NCI-H748 (cell line): ENCODE measurements around the gene SCART1.
"Not testable (repeated sequence)": the region's sequence is repeated elsewhere in the genome, so short reads cannot be mapped to it uniquely, and the experiment has no call there.

ENCODE experiments used
- DNase-seq: peaks from one replicate; lab custom pipeline; 2025; ENCODE audit not compliant: unreplicated experiment; lab: John Stamatoyannopoulos, UW

Gene SCART1

DNA sequence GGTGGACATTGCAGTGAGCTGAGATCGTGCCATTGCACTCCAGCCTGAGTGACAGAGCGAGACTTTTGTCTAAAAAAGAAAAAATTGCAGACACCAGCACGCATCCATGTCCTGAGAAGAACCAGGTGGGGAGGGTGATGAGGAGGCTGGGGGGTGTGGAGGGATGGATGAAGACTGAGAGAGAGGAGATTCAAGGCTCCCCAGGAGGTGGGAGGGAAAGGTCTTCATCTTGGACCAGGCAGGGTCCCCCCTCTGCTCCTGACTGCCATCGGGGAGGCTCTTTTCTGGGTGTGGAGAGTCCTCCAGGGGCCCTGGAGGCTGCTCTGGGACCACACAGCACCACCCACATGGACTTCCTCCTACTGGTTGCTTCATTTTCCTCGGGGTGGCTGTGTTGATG, 1.5 kb downstream of the SCART1 start:
- DNase-seq = no peak

DNA sequence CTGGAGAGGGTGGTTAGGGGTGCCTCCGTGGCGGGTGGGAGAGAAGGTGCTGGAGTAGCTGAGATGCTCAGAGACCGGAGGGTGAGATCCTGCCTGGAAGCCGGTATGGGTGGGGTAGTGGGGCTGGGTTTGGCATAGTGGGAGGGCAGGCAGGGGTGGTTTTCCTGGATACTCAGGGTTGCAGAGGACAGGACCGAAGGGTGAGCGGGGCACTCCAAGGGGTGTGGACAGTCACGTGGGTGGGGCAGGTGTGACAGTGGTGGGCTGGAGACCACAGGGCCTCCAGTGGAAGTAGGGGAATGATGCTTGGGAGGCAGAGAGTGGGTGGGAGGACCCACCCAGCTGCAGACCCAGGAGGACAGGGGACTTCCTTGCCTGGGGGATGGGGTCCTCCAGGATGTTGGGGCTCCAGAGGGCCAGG, 1.9 kb downstream of the SCART1 start:
- no peak for DNase-seq

DNA sequence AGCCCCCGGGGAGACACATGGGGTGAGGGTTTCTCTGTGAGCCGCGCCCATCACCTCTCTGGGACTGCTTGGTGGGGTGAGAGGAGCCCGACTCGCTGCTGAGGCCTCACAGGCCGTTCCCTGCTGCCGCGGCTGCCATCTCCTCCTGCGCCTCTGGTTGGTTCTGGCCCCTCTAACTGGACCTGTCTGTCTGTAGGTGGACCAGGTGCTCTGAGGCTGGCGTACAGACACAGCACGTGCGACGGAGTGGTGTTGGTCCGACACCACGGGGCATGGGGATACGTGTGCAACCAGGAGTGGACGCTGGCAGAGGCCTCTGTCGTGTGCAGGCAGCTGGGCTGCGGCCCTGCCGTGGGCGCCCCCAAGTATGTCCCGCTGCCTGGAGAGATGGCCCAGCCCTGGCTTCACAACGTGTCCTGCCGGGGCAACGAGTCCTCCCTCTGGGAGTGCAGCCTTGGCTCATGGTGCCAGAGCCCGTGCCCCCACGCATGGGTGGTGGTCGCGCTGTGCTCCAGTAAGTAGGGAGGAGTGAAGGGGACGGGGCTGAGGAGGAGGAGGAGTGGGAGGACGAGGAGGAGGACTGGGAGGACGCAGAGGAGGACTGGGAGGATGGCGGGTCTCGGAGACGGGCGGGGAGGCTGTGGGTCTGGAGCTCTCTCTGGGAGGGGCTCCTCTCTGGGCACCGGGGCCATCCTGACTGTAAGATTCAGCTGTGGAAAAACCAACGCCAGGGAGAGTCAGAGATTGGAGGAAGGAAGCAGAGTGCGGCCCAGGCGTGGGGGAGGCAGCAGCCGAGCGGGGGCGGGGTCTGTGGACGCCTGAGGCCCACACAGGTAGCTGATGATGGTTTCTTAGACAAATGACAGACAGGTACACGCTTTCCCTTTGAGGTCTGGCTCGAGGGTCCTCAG, 2.6 kb downstream of the SCART1 start:
- DNase-seq = no peak

DNA sequence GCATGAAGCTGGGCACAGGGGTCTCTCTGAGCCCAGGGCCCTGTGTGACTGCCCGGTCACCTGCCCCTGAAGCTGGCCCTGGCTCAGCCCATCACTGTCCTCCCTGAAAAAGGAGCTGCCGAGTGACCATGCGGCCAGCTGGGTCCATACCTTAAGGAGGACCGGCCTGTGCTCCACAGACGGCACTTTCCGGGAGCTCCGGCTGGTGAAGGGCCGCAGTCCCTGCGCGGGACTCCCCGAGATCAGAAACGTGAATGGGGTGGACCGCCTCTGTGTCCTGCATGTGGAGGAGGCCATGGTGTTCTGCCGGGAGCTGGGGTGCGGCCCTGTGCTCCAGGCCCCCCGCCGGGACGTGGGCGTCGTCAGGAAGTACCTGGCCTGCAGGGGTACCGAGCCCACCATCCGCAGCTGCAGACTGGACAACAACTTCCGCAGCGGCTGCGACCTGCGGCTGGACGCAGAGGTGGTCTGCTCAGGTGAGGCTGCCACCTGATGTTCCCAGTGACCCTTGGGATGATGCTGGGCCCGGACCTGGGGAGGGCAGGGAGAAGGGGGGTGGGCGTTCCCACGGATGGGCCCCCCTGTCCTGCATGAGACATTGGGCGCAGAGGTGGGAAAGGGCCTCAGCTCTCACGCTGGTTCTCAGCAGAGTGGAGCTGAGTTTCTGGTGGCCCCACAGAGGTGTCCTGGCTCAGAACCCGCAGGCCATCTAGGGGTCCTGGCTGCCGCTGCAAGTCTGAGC, 3.5 kb downstream of the SCART1 start:
- DNase-seq = no peak

DNA sequence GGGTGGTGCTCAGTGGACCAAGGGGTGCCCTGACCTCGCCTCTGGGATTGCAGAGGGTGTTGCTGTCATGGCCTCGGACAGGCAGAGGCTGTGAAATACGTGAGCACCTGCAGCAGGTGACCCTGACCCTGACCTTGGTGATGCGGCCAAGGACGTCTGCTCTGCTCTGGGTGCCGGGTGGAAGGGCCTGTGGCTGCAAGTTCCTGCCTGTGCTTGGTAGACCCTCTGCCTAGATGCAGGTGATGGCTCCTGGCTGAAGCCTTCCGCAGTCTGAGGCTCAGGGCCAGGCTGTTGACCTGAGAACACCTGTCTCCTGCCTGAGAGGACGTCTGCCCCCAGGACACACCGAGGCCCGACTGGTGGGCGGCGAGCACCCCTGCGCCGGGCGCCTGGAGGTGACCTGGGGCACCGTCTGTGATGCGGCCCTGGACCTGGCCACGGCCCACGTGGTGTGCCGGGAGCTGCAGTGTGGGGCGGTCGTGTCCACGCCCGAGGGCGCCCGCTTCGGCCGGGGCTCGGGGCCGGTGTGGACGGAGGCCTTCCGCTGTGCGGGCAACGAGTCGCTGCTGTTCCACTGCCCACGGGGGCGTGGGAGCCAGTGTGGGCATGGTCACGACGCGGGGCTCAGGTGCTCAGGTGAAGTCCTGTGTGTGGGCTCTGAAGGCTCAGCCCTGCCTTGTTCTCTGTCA, 4.4 kb downstream of the SCART1 start:
- no peak for DNase-seq

DNA sequence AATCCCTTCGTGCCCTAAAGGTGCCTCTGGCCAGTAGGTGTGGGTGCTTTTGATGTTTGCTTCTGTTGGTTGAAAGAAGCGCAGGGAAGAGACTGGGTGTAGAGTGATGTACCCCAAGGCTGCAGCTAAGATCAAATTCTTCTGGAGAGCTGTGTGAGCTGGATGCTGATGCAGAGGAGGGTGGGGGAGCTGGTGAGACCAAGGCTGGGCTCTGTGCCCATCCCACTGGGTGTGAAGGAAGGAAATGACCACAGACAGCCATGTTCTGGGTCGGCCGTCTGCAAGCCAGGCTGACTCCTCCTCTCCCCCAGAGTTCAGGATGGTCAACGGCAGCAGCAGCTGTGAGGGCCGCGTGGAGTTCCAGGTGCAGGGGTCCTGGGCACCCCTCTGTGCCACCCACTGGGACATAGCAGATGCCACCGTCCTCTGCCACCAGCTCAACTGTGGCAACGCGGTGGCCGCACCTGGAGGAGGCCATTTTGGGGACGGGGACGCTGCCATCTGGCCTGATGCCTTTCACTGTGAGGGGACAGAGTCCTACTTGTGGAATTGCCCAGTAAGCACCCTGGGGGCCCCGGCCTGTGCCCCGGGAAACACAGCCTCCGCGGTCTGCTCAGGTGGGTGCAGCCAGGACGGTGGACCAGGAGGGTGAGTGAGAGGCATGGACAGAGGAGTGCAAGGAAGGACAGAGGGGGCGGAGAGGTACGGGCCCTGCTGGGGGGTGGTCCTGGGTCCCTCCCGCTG, 5.1 kb downstream of the SCART1 start:
- DNase-seq = no peak

DNA sequence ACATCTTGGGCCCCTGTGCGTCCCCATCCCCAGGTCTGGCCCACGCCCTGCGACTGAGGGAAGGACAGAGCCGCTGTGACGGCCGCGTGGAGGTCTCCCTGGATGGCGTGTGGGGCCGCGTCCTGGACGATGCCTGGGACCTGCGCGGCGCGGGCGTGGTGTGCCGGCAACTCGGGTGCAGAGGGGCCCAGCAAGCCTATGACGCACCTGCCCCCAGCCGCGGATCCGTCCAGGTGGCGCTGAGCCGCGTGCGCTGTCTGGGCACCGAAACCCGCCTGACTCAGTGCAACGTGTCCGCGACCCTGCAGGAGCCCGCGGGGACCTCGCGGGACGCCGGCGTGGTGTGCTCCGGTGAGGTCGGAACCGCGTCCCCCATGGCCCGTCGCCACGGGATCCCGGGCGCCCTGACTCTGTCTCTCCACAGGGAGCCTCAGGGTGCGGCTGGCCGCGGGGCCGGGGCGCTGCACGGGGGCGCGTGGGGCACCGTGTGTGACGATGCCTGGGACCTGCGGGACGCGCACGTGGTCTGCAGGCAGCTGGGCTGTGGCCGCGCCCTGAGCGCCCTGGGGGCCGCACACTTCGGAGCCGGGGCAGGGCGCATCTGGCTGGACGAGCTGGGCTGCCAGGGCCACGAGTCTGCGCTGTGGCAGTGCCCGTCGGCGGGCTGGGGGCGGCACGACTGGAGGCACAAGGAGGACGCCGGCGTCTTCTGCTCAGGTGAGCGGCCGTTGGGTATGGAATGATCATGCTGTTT, 5.9 kb downstream of the SCART1 start:
- DNase-seq = no peak

DNA sequence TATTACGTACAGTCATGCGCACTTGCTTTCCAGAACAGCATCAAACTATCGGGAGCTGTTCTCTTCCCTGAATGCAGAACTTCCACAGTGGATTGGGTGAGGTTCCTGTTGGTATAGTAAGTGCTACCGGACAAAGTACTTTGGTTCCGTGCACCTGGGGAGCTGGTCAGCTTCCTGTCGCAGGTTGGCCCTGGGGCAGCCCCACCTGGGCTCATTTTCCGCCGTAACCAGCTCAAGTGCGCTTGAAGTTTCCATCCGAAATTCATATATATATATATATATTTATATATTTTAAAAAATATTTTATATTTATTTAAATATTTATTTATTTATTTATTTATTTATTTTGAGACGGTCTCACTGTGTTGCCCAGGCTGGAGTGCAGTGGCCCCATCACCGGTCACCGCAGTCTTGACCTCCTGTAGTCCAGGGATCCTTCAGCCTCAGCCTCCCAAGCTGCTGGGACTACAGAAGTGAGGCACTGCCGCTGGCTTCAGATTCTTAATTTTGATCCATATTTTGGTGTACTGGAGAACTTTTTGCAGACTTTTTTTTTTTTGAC, 6.5 kb downstream of the SCART1 start:
- DNase-seq = no peak

DNA sequence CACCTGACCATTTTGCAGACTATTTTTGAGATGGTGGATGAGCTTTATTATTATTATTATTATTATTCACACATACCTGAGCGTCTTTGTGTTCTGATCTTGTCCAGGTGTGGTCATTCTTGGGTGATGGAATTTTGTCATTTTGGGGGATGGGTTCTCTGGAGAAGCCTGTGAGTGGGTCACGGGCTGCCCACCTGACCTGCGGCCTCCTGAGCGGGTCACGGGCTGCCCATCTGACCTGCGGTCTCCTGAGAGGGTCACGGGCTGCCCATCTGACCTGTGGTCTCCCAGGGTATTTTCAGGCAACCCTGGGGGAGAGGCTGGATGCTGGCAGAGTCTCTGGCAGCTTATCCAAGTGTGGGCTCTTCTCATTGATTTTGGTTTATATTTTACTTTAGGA, 7.3 kb downstream of the SCART1 start:
- DNase-seq = no peak

DNA sequence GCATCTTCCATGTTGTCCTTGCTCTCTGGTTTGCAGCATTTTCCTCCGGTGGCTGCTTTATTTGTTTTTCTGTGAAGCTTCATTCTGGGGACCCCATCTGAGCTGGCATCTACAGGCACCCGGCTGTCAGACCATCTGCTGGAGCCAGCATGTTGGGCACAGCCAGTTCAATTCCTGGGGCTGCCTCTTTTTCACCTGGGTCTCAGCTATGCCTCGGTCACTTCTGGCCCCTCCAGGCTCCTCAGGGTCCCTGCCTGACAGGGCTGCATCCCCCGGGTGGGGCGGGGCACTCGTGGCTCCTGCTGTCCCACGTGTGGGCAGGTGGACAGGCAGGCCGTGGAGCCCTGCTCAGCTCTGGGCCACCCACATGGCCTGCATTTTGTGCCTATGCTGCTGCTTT, 8.1 kb downstream of the SCART1 start:
- DNase-seq = no peak

DNA sequence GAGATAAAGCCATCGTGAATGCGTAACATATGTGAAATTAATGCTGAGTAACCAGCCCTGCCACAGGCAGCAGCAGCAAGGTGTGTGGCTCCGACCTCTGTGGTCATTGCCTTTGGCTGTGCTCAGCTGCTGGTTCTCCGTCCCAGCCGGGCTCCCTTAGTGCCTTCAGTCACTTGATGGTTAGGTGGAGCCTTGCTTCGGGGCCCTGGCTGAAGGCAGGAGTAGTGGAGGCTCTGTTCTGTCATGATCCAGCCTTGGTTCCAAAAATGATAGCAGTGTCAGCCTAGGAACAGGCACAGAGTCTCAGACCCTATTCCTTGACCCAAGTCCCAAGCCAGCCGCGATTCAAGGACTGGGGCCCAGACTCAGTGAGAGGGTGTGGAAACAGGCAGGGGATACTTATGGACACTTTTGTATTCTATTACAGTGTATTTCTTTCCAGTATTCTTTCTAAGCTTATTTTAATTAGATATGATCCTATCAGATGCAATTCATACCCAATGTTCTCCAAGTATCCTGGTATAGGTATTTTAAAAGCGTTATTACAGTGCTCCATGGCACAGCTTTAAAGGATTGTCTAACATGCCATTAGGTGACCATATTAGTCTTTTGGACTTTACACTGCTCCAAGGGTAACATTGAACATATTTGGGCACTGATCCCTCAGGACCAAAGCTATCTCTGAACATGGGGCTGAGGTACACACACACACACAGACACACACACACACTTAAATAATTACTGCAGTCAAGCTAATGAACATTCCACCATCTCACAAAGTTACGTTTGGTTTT, 9.0 kb downstream of the SCART1 start:
- no peak for DNase-seq

DNA sequence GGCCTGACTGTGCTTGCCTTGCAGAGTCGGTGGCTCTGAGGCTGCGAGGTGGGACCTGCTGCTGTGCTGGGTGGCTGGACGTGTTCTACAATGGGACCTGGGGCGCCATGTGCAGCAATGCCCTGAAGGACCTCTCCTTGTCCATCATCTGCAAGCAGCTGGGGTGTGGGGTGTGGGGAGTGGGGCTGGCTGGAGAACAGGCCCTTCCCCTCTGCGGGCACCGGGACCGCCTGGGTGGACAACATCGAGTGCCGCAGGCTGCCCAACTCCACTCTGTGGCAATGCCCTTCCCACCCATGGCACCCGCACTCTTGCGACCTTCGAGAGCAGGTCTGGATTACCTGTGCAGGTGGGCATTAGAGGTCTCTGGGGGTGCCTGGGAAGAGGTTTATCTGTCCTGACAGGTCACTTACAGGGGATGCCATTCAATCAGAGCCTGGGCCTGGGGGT, 10.9 kb downstream of the SCART1 start:
- no peak for DNase-seq

DNA sequence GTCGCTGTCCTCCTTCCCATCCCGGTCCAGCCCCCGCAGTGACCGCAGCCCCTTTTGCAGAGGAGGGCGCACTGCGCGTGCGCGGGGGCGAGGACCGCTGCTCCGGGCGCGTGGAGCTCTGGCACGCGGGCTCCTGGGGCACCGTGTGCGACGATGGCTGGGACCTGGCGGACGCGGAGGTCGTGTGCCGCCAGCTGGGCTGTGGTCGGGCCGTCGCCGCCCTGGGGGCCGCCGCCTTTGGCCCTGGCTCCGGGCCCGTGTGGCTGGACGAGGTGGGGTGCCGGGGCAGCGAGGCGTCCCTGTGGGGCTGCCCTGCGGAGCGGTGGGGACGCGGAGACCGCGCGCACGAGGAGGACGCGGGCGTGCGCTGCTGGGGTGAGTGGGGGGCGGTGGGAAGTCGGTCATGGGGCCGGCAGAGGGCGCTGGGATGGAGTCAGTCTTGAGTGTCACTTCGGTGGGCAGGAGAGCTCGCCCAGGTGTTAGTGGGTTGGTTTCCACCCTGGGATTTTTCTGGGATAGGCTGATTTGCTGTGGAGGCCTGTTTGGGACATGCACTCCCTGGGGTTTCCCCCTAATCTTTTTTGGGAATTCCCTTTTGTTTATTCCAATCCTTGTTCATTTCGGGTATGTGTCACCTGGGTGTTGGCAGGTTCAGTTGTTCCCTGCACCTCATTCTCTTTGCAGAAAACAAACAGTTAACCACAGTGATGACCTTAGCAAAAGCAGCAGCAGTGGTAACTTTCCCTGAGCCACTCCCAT, 11.6 kb downstream of the SCART1 start:
- no peak for DNase-seq

DNA sequence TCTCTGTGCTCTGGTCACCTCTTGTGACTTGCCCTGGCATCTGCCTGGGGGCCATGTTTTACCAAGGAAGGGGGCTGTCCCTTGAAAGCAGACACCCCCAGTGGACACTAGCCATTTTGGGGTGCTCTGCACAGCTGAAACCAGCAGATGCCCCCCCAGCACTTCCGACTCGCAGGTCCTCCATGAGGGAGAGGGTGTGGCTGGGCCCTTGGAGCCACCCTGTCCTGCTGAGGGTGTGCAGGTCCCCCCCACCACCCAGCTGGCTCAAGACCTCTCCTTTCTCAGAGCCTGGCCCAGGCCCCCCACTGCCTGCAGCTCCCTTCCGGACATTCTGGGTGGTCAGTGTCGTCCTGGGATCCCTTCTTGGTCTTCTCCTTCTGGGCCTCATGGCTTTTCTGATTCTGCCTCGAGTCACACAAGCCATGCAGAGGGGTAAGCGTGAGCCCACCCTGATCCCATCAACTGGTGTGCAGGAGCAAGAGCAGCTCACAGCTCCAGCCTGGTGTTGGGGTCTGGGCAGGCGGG, 12.3 kb downstream of the SCART1 start:
- no peak for DNase-seq

DNA sequence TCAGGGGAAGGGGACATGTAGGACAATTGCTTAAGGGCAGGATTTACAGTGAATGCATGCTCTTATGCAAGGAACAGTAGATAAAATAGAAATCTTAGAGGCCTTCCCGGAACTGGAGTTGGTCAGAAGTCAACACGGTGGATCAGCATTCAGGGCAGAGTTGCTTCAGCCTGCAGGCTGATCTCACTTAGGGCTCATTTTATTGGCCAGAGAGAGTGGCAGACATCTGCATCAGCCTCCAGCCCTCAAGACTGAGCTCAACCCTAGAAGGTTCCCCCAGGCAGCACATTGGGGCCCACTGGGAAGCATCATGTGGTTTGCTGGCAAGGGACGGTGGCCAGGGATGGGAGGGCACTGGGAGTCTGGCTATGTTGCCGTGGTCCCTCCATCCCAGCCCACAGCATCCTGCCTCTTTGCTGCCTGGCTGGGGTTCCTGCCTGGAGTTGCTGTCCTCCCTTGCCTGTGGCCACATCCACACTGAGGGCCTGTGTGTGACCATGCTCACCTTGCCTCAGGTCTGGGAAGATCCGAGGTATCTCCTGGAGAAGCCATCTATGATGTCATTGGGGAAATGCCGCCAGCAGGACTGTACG, 13.0 kb downstream of the SCART1 start:
- no peak for DNase-seq

DNA sequence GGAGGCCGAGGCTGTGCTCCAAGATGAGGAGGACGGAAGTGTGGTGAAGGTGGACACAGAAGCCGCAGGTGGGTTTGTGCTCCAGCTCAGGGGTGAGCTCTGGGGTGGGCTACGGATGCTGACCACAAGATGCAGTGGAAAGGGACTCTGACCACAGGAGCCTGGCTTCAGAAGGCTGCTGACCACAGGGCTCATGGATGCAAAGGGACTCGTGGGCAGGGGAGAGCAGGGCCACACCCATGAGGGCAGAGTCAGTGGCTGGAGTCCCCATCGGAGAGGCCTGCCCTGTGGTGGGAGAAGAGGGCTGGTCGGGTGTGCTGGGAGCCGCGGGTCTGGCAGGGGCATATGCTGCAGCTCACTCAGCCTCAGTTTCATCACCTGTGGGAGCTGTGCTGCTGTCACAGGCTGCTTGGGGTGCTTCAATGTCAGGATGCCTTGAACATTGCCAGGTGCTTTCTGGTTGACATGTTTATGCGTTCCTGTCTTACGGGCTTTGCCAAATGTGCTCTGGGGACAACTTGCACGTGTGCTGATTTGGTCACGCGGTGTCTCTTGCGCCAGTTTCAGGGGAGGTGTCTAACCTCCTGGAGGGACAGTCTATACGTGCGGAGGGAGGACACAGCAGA, 13.7 kb downstream of the SCART1 start:
- DNase-seq = no peak

DNA sequence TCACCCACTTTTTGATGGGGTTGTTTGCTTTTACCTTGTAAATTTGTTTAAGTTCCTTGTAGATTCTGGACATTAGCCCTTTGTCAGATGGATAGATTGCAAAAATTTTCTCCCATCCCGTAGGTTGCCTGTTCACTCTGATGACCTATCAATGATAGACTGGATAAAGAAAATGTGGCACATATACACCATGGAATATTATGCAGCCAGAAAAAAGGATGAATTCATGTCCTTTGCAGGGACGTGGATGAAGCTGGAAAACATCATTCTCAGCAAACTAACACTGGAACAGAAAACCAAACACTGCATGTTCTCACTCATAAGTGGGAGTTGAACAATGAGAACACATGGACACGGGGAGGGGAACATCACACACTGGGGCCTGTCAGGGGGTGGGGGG, 15.5 kb downstream of the SCART1 start:
- not testable (repeated sequence) for DNase-seq
